Measurements from ENCODE around the gene SMYD1.

DNA sequence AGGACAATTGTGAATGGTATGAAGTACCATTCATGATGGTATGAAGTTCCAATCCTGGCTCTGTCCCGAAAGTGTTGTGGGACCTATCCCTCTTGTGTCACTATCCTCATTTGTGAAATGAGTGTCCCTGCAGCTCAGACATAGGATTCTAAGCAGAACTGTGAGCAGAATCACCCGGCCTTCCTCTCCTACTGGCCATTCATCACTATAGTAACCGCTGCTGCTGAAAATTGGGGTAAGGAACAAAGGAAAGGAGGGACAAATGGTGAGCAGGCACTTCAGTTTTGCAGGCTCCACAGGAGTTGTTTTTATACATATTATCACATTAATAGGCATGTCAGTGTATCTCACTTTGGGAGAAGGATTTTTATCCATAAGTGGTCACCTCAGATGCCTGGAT, 27.4 kb downstream of the SMYD1 start:
- no peak for TF ChIP-seq ZBTB7A (IDR thresholded peaks at IDR 0.05; ENCODE audit: low read depth)
- no peak for TF ChIP-seq FOXM1 (IDR thresholded peaks at IDR 0.05; ENCODE audit: borderline replicate concordance, low read depth)
